Activated CD4-positive, CD25-positive, alpha-beta regulatory T cell treated with anti-CD3 and anti-CD28 coated beads, Interleukin-2, amount 50 U/mL, for 16 hours (primary cell): Measurements from ENCODE around the gene RASA2.

Source experiments
- DNase-seq: peaks from one replicate; pipeline ENCODE4 v3.0.0-alpha.2; 2020; ENCODE audit warnings: low read depth, low spot score

The RASA2 gene

GRCh38 chr3:141537856-141538255 is 51.0 kb downstream of the RASA2 start:
- no peak for DNase-seq

GRCh38 chr3:141538568-141539240 is 51.9 kb downstream of the RASA2 start:
- no peak for DNase-seq

- DNase-seq = no peak
These were observed 52.8 kb downstream of the RASA2 start for GRCh38 chr3:141539431-141540187.

- DNase-seq = no peak
These were observed 53.7 kb downstream of the RASA2 start for GRCh38 chr3:141540531-141540930.

DNA sequence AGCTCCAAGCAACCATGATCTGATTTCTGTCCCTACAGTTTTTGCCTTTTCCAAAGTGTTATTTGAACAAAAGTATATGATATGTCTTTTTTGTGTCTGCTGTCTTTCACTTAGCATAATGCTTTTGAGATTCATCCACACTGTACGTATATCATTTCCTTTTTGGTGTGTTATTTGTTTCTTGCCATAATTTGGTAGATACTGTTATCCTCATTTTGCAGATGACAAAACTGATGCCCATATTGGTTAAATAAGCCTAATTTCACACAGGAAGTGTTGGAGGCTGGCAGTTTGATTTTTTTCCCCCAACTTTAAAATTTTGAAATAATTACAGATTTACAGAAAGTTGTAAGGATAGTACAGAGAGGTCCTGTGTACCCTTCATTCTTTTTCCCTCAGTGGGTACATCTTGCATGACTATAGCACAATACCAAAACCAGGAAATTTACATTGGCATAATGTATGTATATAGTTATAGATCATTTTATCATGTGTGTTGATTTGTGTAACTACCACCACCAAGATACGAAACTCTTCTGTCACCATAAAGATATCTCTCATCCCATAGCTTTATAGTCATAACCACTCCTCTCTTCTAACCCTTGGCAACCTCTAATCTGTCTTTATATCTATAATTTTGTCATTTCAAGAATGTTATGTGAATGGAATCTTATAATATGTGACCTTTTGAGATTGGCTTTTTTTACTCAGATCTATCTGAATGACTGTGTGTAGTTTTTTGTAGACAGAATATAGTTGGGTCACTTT is 55.6 kb downstream of the RASA2 start:
- no peak for DNase-seq

DNA sequence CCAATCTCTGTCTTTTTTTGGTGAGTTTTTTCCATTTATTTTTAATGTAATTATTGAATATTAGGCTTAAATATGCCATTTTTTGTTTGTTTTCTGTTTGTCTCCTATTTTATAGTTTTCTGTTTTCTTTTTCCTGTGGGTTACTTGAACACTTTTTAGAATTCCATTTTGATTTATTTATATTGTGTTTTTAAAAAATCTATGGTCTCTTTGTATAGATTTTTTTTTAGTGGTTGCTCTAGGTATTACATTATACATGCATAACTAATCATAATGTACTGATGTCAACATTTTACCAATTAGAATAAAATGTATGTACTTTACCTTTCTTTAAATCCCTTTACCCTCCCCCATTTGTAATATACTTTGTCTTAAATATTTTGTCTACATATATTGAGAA is 56.2 kb downstream of the RASA2 start:
- no peak for DNase-seq

DNA sequence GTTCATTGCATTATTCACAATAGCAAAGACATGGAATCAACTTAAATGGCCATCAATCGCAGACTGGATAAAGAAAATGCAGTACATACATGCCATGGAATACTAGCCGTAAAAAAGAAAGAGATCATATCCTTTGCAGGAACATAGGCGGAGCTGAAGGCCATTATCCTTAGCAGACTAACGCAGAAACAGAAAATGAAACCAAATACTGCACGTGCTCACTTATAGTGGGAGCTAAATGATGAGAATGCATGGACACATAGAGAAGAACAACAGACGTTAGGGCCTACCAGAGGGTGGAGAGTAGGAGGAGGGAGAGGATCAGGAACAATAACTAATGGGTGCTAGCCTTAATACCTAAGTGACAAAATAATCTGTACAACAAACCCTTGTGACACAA is 57.9 kb downstream of the RASA2 start:
- no peak for DNase-seq

DNA sequence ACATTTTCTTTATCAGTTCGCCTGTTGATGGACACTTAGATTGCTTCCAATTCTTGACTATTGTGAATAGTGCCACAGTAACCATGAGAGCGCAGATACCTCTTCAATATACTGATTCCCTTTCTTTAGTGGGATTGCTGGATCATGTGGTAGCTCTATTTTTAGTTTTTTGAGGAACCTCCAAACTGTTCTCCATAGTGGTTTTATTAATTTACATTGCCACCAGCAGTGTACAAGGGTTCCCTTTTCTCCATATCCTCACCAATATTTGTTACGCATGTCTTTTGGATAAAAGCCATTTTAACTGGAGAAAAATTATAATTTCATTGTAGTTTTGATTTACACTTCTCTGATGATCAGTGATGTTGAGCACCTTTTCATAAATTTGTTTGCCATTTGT is 59.3 kb downstream of the RASA2 start:
- DNase-seq = no peak

- DNase-seq = no peak
These were observed 59.8 kb downstream of the RASA2 start for GRCh38 chr3:141546586-141546985.

DNA sequence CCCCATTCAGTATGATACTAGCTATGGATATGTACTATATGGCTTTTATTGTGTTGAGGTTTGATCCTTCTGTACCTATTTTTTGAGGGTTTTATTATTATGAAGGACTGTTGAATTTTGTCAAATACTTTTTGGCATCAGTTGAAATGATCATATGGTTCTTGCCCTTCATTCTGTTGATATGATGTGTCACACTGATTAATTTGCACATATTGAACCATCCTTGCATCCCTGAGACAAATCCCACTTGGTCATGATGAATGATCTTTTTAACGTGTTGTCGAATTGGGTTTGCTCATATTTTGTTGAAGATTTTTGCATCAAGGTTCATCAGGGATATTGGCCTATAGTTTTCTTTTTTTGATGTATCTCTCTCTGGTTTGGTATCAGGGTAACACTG is 61.0 kb downstream of the RASA2 start:
- no peak for DNase-seq

- no peak for DNase-seq
These were observed 64.3 kb downstream of the RASA2 start for GRCh38 chr3:141550926-141551665.

GRCh38 chr3:141552440-141552991 is 65.7 kb downstream of the RASA2 start:
- no peak for DNase-seq

DNA sequence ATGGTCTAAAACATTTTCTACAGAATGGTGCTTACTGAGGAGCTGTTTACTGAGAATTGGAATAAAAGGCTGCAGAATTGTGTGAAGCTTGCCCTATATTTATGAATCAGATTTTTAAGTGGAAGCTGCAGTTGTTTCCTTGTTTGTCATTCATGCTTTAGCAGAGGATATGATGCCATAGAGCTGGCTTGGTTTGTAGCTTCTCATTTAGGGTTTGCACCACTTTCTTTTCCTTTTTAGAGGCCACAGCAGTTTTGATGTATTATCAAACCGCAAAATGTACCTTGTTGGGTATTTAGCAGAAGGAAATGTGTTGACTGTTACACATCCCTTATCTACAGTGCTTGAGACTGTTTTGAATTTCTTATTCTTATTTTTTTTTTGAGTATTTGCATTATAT is 66.2 kb downstream of the RASA2 start:
- no peak for DNase-seq

GRCh38 chr3:141556034-141556433 is 69.2 kb downstream of the RASA2 start:
- DNase-seq = no peak

DNA sequence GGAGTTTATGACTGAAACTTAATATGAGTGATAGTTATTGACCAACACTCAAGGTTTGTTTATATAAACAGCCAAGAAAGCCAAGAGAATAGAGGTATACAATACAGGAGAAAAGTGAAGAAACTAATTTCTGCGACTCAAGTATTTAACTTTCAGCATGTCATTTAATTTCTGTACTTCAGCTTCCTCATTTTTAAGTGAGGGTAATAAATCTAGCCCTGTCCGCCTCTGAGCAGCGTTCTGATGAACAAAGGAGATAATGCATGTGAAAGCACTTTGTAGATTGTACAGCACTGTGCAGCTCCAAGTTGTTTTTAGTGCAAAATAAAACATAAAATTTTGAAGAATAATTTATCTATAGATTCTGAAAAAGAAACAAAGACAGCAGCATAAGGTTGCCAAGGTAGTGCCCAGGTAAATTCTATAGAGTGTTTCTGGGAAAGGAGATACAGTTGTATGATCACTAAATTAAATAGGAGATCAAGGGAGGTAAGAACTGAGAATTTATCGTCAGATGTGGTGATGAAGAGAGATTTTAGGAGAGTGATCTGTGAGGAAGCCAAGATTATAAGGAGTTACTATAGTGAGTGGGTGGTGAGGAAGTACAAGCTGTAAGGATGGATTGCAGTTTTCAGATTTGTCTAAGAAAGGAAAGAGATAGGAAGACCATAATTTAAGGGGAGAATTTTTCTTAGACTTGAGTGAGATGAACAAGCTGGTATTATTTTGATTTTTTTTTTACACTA is 71.3 kb downstream of the RASA2 start:
- no peak for DNase-seq

DNA sequence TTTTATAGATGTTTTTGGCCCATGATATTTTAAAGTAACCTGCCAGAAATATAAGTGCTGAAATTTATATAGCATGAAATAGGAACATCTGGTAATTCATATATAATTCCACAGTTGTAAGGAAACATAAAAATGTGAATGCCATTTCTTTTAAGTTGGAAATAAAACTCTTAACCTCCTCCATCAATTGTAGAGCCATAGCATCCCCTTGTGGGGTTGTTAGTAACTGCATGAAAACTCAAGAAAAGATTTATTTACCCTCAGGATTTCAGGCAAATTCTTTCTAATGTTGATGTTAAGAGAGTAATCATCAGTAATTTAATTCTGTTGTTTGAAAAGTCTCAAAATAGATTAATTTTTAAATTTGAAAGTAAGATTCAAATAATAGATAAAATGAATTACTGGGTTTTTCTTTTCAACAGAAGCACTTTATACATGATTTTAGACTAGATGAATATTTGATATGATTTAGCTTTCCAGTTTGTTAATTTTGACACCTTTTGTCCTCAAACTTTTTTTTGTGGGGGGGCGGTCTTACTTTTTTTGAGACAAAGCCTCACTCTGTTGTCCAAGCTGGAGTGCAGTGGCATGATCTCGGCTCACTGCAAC is 74.7 kb downstream of the RASA2 start:
- DNase-seq = peak; percentile 23

- no peak for DNase-seq
These were observed 77.4 kb downstream of the RASA2 start for GRCh38 chr3:141564241-141564640.

DNA sequence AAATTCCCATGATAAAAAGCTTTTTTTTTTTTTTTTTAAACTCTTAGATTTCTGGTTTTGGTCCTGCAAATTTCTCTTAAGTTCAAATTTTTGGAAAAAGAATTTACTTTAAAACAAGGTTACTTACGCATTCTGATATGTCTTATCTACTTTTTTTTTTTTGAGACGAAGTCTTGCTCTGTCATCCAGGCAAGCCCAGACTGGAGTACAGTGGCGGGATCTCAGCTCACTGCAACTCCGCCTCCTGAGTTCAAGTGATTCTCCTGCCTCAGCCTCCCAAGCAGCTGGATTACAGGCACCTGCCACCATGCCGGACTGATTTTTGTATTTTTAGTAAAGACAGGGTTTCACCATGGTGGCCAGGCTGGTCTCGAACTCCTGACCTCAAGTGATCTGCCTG is 83.2 kb downstream of the RASA2 start:
- no peak for DNase-seq

GRCh38 chr3:141575879-141576743 is 89.3 kb downstream of the RASA2 start:
- DNase-seq = no peak

DNA sequence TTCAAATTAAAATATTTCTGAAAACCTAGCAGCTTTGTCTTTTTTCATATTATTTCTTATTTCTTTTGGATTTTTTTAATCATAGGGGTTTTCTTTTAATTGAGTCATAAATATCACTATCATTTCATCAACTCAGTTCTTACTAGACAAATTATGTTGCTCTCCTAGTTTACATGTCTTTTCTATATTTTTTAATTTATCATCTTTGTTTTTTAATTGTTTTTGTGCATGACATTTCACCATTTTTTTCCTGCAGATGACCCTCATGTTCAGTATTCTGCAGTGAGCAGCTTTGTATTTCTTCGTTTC is 89.9 kb downstream of the RASA2 start:
- DNase-seq = no peak
